HL-60/S4 treated with retinoic acid at 250 ng/mL for 4 days and 3 days (cell line): ENCODE data around the gene ICE1.
"Not testable (repeated sequence)": the region's sequence is repeated elsewhere in the genome, so short reads cannot be mapped to it uniquely, and the experiment has no call there.

Experiments used
- in situ Hi-C: fragments of 300-500 bp; cut with MboI; formaldehyde crosslinking; loops from 2 replicates; pipeline ENCODE4 v1.7.0; 2022; ENCODE audit warnings: low sequenced_read_pairs

ICE1 gene, protein sequence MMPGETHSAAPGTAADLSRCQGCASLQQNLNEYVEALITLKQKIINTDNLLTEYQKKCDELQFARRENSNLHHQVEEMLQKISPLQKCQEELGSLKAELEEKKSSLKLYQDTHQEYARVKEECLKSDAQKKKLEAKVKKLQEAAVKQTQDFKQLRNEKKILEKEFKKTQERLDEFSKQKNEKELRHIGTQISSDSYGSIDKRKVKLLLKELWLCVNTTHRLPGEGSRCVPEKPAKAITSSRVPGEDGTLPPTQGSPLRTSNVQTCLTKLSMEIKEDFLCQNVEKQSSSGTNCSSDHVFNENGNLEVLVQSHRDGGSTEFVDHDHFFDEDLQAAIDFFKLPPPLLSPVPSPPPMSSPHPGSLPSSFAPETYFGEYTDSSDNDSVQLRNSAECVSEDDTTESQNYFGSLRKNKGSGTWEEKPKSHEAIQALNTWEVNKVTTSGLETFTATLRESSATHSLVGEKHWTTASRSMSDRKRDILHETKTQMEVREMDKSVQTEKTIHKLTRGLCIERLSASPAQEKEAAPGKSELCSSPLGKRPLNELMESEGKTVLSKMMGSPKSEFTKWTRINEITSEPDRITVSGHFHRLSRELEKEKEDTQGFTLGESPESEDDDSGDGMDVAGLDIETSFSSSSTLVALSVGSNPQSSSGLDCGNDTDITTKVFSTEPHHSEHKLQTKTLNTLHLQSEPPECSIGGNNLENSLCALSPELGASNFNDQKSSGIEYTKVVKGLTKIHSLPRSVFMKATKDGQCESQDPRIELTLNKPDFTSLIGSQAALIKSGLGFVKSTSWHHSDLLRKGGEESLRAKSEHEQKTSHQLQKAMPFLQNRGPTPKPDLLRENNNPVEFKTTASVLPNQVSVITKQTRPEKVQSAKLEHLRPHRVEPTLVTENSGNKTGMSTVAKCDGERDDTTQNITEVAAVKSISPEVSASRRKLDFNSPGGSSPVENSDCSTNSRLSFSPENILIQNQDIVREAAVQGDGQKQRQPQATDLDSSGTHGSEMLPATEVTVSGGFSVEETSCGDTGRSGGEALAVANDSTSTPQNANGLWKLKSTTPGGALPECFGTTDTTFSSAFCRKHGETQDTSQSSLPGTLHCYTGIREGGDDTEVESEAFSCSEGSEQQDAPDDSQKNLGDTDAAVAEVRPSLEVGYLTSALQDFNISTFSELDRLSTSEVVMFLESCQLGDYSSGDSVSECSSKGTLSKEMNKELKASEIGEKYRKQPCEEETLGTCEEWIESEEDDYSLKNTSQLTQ (N-terminal part only)

DNA sequence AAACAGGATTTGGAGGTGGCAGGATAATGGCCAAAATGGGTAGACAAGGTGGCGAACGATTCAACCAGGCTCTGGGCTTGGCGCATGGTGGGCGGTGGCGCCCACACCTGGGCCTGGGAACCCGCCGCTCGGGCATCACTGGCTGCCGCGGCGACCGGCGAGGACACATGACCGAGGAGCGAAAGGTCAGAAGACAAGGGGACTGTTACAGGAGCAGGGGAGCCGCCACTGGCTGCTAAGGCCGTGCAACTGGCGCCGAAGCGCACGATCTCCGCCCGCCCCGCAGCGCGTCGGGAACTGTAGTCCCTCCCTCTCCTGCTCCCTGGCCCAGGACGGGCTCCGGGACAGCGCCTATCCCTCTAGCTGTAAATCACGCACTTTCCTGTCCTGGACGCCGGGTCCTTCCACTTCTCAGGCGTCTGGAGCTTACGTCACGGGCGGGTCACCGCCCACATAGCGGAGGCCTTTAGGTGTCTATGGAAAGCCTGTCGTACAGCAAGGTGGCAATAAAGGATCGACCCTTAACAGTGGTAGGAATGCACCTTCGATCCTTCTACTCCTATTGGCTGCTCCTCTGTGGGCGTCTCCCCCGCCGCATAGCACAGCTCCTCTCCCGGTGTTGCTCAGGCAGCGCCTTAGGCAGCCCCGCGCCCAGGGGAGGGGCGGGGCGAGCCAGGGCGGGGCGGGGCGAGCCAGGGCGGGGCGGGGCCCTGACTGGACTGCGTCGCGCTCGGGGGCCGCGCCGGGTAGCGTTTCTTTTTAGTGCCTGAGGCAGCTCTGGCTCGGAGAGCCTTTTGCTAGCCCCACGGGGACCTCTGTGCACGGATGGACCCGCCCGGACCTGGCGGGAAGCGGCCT is at the start of gene ICE1:
TSS of gene ICE1 (plus strand) at position 717 of the 858 bp plus-strand sequence. CDS start 239 bp downstream, outside the sequence.
- in situ Hi-C loops: no loop called here

DNA sequence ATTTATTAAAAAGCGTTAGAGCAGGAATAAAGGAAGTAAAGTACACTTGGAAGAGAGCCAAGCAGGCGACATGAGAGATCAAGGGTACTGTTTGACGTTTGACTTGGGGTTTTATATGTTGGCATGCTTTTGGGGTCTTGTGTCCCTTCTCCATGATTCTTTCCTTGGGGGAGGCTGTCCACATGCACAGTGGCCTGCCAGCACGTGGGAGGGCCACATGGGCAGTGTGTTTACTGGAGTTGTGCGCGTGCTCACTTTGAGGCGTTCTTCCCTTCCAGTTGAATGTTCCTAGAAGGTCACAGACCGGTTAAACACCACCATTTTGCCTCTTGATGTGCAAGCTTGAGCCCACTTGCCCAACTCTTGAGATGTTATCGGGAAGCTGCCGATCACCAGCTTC is 49.5 kb upstream of the ICE1 start:
- in situ Hi-C loops: no loop called here

DNA sequence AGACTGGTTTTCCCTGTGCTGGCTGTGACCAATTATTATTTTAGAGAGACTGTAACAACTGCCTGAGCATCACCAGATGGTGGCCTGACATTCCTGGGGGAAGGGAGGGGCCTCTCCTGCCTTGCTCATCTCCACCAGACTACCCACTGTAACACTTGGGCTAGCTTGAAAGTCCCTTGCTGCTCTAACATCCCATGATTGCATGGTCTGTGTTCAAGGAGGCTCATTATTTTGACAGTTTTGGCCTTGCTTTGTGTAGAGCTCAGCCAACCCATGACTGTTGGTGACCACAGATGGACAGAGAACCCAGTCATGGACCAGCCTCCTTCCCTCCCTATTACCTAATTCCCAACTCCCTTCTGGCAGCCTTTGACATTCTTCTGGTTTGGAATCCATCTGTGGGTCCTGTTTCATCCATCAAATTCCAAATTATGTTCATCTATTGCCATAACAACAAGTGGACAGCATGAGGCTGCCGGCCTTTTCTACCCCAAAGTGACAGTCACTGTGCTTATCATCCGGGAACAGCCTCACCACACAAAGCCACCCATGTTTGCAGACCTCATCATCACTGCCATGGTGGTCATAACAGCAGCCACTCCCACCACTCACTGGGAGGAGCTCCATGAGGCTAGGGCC is 49.0 kb upstream of the ICE1 start:
- in situ Hi-C loops: no loop called here

DNA sequence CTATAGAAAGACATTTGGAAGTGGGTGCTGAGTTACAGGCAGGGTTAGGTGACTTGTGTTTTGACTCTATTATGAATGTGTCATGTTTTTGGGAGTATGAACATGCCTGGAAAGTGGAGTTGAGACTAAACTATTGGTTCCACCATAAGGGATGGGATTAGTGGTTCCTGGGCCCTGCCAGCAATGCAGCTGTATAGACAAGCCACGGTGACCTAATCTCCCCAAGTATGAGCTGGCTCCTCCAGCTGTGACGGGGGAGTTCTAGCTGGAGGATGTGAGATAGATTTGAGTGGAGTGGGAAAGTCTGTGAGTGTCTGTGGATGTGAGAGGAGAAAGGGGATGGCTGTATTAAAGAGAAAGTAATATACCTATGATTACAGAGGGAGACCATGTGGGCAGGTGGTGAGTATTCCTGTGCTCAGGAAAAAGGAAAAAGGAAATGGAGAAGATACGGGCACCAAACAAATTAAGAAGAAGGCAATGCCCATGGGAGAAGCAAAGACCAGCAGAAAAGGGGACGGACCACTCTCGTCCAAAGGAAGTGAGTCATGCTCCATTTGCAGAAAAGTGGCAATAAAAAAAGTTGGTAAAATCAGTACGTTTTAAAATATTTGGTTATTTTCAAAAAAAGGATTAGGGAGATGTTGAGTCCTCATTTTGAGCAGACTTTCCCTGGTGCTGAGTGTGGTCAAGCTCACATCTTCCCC is 48.3 kb upstream of the ICE1 start:
- in situ Hi-C loops: no loop called here

DNA sequence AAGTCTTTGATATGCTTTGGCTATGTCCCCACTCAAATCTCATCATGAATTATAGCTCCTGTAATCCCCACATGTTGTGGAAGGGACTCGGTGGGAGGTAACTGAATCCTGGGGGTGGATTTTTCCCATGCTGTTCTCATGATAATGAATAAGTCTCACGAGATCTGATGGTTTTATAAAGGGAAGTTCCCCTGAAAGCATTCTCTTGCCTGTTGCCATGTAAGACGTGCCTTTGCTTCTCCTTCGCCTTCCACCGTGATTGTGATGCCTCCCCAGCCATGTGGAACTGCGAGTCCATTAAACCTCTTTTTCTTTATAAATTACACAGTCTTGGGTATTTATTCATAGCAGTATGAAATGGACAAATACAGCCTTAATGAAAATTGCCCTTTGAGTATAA is 44.7 kb upstream of the ICE1 start:
- in situ Hi-C loops: no loop called here

DNA sequence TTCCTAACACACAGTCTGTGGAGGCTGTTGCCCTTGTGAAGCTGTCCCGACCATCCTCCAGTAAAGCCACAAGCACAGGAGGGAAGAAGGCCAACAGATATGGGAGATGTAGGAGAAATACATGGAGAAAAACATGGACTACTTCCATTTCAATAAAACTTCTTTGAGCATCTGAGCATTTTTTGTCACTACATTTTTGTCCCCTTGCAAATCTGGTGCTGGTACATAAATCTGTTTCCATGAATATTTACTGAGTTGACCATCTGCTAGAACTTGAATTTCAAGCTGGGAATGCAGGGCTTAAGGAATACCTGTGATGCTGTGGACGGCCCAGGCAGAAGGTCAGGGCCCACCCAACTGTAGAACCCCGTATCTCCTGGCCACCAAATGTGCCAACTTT is 43.9 kb upstream of the ICE1 start:
- in situ Hi-C loops: no loop called here

DNA sequence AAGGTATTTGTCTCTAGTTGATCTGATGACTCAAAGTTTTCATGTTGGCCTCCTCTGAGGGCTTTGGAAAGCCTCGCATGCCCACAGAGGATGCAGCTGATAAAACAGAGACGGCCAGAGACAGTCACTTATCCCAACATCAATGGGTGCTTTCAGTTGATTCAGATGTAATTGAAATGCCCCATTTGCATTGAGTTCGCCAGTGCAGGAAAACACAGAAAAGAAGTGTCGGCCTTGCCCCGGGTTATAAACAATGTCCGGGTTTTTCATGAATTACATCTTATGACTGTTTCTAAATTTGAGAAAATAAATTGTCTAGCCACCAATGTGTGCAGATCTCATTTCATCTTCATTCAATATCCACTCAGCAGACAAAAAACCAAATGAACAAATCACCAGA is 42.2 kb upstream of the ICE1 start:
- in situ Hi-C loops: no loop called here

DNA sequence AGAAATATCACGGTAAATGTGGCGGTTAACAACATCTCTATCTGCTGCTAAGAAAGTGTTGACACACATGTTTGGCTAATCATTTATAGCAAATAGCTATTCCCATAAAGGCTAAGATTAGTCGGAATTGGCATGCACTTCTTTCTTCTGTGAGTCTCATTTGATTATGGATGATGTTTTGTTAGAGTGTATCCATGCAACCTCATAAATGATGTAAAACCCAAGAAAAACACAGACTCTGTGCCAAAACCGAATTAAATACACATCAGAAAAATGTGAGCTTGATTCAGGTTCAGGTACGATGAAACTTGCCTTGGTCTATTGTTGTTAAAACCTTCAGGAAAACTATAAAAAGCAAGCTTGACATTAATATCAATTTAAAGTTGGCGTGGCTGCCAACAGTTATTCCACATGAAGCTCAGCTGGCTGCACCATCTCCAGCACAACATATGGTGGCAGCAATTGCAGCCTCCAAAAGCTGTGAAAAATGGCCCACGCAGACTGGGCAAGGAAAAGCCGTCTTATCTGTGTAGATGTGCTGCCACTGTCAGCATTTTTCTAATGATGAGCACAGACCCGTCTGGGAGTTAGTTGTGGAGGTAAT is 41.1 kb upstream of the ICE1 start:
- in situ Hi-C loops: no loop called here

DNA sequence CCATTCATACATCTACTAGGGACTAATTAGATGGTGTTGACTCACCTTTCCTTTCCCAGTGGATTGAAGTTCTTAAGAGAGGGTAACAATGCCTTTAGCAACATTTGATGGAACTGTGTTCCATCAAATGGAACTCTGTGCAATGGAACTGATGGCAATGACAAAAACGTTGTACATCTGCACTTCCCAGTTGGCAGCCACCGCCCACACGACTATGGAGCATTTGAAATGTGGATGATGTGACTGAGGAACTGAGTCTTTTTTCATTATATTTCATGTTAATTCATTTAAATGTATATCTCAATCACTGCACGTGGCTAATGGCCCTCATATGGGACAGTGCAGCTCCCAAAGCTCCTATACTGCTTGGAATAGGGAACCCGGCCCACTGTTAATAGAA is 39.0 kb upstream of the ICE1 start:
- in situ Hi-C loops: no loop called here

DNA sequence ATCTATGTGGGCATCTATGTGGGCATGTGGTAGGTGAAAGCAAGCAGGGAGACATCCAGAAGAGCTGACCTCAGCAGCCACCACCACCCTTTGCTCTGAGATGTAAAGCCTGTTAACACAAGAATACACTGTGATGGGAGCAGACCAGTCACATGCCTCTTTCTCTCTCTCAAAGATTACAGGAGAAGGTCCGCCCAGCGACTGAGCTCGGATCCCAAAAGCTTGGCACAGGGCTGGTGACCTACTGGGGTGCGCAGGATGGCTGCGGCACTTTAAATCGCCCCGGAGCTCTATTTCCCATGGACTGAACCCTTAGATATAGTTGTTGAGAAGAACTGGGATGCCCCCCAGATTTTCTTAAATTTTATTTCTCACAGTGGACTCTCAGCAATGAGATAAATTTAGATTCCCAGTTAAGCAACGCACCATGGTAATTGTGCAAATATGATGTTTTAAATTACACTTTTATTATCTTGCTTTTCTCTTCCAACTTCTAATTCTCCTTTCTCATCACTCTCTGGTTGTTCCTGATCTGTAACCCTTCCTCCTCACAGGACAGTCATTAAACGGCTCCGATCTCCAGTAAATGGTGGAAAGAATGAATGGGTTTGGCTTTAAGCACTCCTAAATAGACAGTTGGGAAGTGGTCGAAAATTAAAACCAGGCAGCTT is 37.7 kb upstream of the ICE1 start:
- in situ Hi-C loops: no loop called here

DNA sequence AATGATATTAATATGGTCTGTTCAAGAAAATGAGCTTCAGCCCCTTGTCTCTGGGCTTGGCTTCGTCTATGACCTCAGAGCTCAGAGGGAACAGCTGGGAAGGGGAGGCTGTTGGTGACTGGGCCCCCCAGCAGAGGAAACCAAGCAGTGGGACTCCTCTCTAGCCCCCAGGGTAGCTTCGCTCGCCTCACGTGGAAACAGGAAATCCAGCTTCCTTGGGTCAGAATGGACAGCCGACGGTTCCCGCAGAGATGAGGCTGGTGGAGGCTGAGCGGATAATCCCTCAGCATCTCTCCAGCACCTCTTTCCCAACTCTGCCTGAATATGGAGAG is 37.2 kb upstream of the ICE1 start:
- in situ Hi-C loops: no loop called here

DNA sequence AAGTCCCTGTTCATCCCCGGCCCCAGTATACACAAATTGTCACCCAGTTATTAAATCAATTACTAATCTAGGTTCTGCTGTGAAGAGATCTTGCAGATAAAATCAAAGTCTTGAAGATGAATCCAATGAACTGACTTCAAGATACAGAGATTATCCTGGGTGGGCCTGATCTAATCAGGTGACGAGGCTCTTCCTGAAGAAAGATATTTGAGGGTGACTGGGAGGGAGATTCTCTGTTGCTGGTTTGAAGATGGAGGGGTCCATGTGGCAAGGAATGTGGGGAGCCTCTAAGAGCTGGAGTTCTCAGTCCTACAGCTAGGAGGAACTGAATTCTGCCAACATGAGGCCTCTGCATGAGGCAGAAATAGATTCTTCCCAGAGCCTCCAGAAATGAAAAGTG is 36.1 kb upstream of the ICE1 start:
- in situ Hi-C loops: no loop called here

DNA sequence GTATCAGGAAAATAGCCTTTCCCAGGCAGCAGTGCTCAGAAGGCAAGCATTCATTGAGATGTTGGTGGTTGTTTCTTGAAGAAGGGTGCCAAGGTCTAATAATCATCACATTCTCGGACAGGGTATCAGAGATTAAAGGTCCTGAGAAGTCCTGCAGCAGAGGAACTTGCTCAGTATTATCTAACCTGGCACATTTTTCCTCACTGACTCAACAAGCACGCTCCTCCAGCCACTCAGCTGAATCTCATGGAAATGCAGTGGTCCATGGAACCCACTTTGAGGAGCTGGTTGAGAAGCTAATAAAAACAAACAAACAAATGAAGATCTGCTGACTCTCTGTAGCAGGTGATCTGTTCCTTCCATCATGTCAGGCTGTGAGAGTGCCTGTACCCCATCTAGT is 35.3 kb upstream of the ICE1 start:
- in situ Hi-C loops: no loop called here

DNA sequence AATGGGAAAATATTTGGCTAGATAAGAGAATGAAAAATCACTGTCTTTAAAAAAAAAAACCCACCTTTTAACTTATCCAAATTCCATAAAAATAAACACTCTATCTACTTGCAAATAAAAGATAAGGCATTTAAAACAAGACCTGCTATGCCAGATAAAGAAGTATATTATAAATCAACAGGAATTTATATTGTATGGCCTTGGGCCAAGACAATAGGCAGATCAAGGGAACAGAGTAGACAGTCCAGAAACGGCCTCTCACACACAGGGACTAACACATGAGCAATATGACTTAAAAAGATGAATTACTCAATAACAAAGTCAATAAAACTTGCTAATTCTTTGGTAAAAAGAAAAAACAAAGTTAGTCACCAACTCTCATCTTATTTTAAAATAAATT is 34.7 kb upstream of the ICE1 start:
- in situ Hi-C loops: no loop called here

DNA sequence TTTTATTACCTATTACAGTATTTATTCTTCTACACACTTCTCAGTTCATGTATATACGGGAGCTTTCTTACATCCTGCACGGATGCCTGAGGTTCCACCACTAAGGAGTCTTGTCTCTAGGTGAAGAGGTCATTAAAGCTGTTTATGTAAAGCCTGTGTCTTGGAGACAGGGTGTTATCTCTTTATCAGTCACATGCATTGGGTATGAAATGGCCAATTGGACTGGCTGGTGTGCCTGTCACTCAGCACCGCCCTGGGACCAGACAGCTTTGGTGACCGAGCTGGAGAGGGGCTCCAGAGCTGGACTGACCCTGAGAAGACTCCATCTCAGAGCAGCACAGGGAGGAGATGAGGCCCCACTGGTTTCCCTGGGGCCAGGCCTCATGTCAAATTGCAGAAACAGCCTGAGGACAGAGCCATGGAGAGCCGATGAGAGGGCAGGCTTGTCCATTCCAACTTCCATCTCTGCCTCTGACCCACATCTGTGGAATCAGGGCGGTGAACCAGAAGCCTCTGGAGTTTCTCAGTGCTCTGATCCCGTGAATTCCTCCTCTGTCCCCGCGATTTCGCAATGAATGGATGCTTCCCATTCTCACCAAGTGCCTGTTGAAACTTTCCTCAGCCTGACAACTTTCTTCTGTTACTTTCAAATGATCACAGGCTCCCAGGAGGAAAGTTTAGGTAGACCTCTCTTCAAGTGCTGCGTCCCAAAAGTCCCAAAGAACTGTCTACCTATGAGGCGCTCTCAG is 32.2 kb upstream of the ICE1 start:
- in situ Hi-C loops: not testable (repeated sequence)

DNA sequence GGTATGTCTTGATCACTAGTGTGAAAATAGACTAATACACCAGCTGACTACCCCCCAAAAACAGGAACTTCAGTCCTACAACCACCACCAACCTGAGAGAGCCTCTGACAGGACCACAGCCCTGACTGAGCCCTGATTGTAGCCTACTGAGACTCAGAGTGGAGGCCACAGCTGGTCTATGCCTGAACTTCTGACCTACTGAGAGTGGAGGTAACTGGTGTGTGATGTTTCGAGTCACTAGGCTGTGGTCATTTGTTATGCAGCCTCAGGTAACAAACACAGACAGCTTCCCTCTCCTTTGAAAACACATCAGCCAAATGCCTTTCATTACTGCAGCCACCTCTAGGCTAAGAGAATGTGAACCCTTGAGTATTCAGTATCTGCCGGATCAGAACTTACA is 30.0 kb upstream of the ICE1 start:
- in situ Hi-C loops: not testable (repeated sequence)

DNA sequence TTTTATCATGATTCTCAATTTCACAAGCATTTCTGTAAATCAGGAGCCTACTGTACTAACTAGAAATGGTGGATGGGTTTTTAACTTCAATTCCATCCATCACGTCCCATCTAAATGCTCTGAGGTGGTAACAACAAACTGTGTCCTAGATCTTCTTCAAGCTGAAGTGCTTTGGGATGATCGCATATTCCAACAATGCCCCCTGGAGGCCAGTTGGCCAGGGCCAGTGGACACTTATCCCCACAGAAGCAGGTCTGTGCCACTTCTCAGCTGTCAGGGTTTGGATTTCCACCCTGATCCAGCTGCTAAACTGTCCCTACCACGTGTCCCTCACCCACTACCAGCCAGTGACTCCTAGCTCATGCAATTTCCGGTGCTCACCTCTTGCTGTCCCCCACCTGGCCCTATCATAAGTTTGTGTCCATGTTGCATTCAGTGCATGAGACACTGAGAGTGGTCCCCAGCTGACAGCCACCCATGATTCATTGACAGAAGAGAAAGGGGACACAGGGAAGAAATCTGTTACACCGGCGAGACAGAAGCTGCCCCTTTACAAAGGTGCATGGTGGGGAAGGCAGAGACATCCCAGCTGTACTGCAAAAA is 28.0 kb upstream of the ICE1 start:
- in situ Hi-C loops: not testable (repeated sequence)
